PC-3 (cell line): ENCODE measurements around the gene NPTXR. TPM values are rescaled to one million over a fixed set of nuclear protein-coding genes. Genes with fewer than 3 reads are reported as not detected.

ENCODE experiments used
- ATAC-seq: fragments of 200-7000 bp; cut with Tn5 transposase; 2 replicates; pipeline ENCODE4 v1.9.1; 2020; ENCODE audit warnings: mild to moderate bottlenecking, moderate library complexity
- BruUV-seq: library from RNA; stranded (reverse); fragments of 400-500 nt; replicated peaks from 2 replicates; lab custom pipeline; 2021; lab: Mats Ljungman, UMichigan
- CTCF ChIA-PET: fragments of 300-600 bp; sonication (Branson Sonifier 250); formaldehyde crosslinking; loops from one replicate; lab custom pipeline; 2022; ENCODE audit warnings: antibody characterized with exemption; lab: Charles Lee
- POLR2A ChIA-PET: fragments of 300-600 bp; sonication (Branson Sonifier 250); formaldehyde crosslinking; loops from one replicate; lab custom pipeline; 2022; ENCODE audit warnings: antibody characterized with exemption; ENCODE audit not compliant: unreplicated experiment; lab: Charles Lee
- DNase-seq: peaks from one replicate; pipeline ENCODE4 v3.0.0-alpha.2; 2015
- H2AFZ ChIP-seq: fragments of 300-600 bp; sonication (generic); 2 replicates; pipeline ENCODE4 v1.6.0; 2016; ENCODE audit warnings: antibody characterized with exemption, low read length
- H3F3A ChIP-seq: fragments of 300-600 bp; sonication (generic); one replicate; pipeline ENCODE4 v1.6.0; 2017; ENCODE audit warnings: antibody characterized with exemption, low read length, control low read depth, mild to moderate bottlenecking; ENCODE audit not compliant: unreplicated experiment
- H3K27ac ChIP-seq: fragments of 300-600 bp; sonication (generic); 2 replicates; pipeline ENCODE4 v1.5.1; 2016; ENCODE audit warnings: mild to moderate bottlenecking, low read length
- H3K27me3 ChIP-seq: fragments of 300-600 bp; sonication (generic); 2 replicates; pipeline ENCODE4 v1.6.1; 2016; ENCODE audit warnings: low read length, mixed read lengths
- H3K36me3 ChIP-seq: fragments of 300-600 bp; sonication (generic); 2 replicates; pipeline ENCODE4 v1.6.1; 2016; ENCODE audit warnings: low read depth, mixed run types, low read length, mixed read lengths
- H3K4me1 ChIP-seq: fragments of 300-600 bp; sonication (generic); 2 replicates; pipeline ENCODE4 v1.5.1; 2016; ENCODE audit warnings: low read length; ENCODE audit not compliant: insufficient read depth
- H3K4me2 ChIP-seq: fragments of 300-600 bp; sonication (generic); 2 replicates; pipeline ENCODE4 v1.6.0; 2016; ENCODE audit warnings: low read length
- H3K4me3 ChIP-seq: fragments of 300-600 bp; sonication (generic); 2 replicates; pipeline ENCODE4 v1.5.1; 2016; ENCODE audit warnings: mild to moderate bottlenecking, low read length, mixed read lengths
- H3K79me2 ChIP-seq: fragments of 300-600 bp; sonication (generic); 2 replicates; pipeline ENCODE4 v1.6.1; 2017; ENCODE audit warnings: low read length, mixed read lengths
- H3K9ac ChIP-seq: fragments of 300-600 bp; sonication (generic); 2 replicates; pipeline ENCODE4 v1.6.0; 2016; ENCODE audit warnings: mild to moderate bottlenecking, low read length
- H3K9me2 ChIP-seq: fragments of 300-600 bp; sonication (generic); replicated peaks from 2 replicates; pipeline ENCODE4 v1.6.1; 2016; ENCODE audit warnings: mixed run types, low read length, mixed read lengths
- H3K9me3 ChIP-seq: fragments of 300-600 bp; sonication (generic); 2 replicates; pipeline ENCODE4 v1.6.1; 2016; ENCODE audit warnings: low read length, mixed read lengths
- H4K20me1 ChIP-seq: fragments of 300-600 bp; sonication (generic); 2 replicates; pipeline ENCODE4 v1.6.1; 2016; ENCODE audit warnings: low read length, mixed read lengths
- CTCF ChIP-seq: fragments of 300-600 bp; sonication (generic); conservative IDR thresholded peaks from 2 replicates; pipeline ENCODE4 v1.5.1; 2017; ENCODE audit warnings: antibody characterized with exemption, low read depth, mild to moderate bottlenecking, low read length
- EZH2 ChIP-seq: fragments of 300-600 bp; sonication (generic); IDR thresholded peaks from one replicate; pipeline ENCODE4 v1.6.1; 2017; ENCODE audit warnings: antibody characterized with exemption, mild to moderate bottlenecking, low read length; ENCODE audit not compliant: unreplicated experiment
- EZH2phosphoT487 ChIP-seq: fragments of 300-600 bp; sonication (generic); IDR thresholded peaks from 2 replicates; pipeline ENCODE4 v1.6.1; 2018; ENCODE audit warnings: mild to moderate bottlenecking, antibody characterized with exemption, low read length, borderline replicate concordance
- intact Hi-C: fragments of 100-400 bp; cut with micrococcal nuclease; formaldehyde crosslinking; loops from 2 replicates; pipeline ENCODE4 v1.9.0; 2023
- total RNA-seq: library from RNA; depleted of rRNA; stranded (reverse); fragments of >200 nt; gene quantifications from 2 replicates; pipeline ENCODE4 v1.2.3, GENCODE V29; 2014

NPTXR gene
- total RNA-seq, 1 experiment from 2014 or later = 2.8 TPM

GRCh38 chr22:38862375-38863329, 18.8 kb upstream of the NPTXR start:
- CTCF ChIA-PET = no interaction called here
- intact Hi-C loops = no loop called here
- Histone ChIP-seq H2AFZ (no peak overlapping the region), H3K9me3 (no peaks in the 10 kb centered on the region), H3K27ac (no peak overlapping the region), H3K4me1 (no peaks in the 10 kb centered on the region), H3K4me3 (no peak overlapping the region), H3K36me3 (no peaks in the 10 kb centered on the region), H3K4me2 (no peak overlapping the region), H3F3A (no peaks in the 10 kb centered on the region), H3K9ac (no peak overlapping the region), H3K9me2 (no peaks in the 10 kb centered on the region), H3K79me2 (0 out of 2 replicates have a peak, but pooled peaks cover 3% of the 10 kb centered on the region), H4K20me1 (no peaks in the 10 kb centered on the region), H3K27me3 (no peaks in the 10 kb centered on the region)
- DNase-seq (no peak), ATAC-seq (no peak)
- POLR2A ChIA-PET = no interaction called here
- no TSS peak for BruUV-seq
- no peak for TF ChIP-seq CTCF
- TF ChIP-seq EZH2phosphoT487 = no peak
- TF ChIP-seq EZH2 = no peak

GRCh38 chr22:38861927-38862326, 18.1 kb upstream of the NPTXR start:
- ChIA-PET CTCF (no interaction called here), POLR2A (no interaction called here)
- H3K36me3 ChIP-seq = no peaks in the 10 kb centered on the region
- H3K79me2 ChIP-seq = no peaks in the 10 kb centered on the region
- intact Hi-C loops = no loop called here
- H4K20me1 ChIP-seq = no peaks in the 10 kb centered on the region
- no peak overlapping the region for H3K27ac ChIP-seq
- no TSS peak for BruUV-seq
- TF ChIP-seq EZH2phosphoT487 = no peak
- TF ChIP-seq CTCF = no peak
- TF ChIP-seq EZH2 = no peak
- no peaks in the 10 kb centered on the region for H3K27me3 ChIP-seq
- H3K4me1 ChIP-seq = no peaks in the 10 kb centered on the region
- no peaks in the 10 kb centered on the region for H3K9me2 ChIP-seq
- no peak overlapping the region for H3K4me3 ChIP-seq
- no peak for ATAC-seq
- no peaks in the 10 kb centered on the region for H3F3A ChIP-seq
- DNase-seq = no peak
- no peak overlapping the region for H2AFZ ChIP-seq
- no peak overlapping the region for H3K9ac ChIP-seq
- H3K9me3 ChIP-seq = no peaks in the 10 kb centered on the region
- H3K4me2 ChIP-seq = no peak overlapping the region
